ENCODE data around the gene ITGA1.

DNA sequence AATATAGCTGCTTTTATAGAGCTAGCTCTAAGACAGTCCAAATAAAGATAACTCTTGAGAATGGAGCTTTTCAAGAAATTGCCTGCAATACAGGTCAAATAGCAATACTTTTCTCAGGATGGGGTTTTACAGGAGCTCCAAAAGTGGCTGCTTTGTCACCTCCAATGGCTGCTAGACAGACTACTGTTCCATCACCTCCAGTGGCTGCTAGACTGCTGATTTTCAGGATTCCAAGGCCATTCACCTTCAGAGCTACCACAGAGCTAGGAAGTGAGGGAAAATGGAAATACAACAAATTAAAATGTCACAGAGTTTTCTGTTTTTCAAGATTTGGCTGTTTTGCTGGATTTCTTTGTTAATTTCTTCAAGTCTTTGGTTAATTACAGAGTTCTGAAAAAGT is 8.5 kb upstream of the ITGA1 start:
- no peak for TF ChIP-seq CTCF (IDR thresholded peaks at IDR 0.05)
- no peak for TF ChIP-seq POLR2A (IDR thresholded peaks at IDR 0.05)
